ENCODE data around the gene GLRX5.

Gene GLRX5

DNA sequence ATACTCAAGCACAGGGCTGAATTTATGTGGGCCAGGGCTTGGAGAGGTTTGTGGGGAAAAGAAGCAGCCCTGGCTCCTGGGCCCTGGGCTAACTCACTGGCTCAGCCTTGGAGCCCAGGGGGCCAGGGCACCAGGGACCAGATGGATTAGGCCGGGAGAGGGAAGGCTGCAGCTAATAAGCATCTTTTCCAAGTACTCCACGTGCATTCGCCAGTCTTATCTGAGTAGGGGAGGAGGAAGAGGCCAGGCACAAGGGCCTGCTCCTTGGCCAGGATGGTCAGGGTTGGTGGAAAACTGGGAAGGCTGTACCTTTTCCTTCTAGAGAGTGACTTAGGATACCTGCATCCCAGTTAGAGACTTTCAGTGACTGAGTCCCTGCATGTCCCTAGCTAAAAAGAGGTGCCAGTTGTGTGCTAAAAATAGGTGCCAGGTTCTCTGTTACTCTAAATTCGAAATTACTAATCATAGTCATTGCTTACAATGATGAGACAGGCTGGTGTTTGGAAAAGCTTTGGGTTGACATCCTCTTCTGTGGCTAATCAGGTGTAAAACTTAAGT, 1.3 kb downstream of the GLRX5 start:
- no peak for DNase-seq

DNA sequence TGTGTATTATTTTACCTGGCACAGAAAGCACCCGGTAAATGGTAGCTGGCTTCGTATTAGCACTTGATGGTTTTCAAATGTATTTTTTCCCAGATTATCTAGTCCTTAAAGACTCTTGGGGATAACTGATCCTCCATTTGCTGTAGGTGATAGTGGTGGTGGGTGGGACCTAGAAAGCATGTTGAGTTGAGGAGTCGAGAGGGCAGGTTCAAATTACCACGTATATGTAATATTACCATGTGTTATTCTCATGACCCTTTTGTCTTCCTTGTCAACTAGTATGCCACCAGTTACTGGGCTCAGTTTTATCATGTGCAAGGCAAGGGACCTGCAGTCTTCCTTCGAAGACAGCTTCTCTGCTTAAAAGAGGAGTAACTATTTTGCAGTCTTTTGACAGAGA, 1.8 kb downstream of the GLRX5 start:
- no peak for DNase-seq

DNA sequence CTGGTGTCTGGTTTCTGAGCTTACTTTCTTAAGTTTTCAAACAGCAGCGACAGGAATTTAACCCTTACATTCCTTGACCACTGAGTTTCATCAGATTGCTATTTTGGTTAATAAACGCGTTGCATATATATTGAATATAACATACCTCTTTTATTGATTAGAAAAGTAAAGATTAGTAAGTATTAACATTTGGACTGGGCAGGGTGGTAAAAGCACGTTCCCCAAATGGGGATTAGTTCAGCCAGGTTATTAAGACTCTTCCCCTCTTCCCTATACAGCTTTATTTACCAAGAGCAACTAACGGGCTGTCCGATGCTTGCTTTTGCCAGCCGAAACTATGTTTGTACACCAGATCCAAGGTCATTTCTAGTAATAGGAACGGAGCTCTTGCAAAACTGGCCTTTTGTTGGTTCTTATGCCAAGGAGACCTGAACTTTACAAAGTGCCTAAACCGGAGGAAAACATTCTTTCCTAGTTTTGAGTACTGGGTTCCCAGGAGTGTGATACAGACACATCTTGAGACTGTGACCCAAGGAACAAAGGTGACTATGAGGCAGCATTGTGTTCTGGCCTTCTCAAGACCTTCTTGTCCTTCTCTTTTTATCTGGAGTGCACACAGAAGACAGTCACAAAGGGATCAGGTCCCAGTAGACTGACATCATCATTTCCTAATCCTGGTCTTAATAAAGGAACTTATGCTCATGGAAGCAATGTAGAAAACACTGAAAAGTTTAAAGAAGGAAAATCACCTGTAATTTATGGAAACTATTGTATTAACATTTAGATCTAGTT, 2.6 kb downstream of the GLRX5 start:
- DNase-seq: no peak

DNA sequence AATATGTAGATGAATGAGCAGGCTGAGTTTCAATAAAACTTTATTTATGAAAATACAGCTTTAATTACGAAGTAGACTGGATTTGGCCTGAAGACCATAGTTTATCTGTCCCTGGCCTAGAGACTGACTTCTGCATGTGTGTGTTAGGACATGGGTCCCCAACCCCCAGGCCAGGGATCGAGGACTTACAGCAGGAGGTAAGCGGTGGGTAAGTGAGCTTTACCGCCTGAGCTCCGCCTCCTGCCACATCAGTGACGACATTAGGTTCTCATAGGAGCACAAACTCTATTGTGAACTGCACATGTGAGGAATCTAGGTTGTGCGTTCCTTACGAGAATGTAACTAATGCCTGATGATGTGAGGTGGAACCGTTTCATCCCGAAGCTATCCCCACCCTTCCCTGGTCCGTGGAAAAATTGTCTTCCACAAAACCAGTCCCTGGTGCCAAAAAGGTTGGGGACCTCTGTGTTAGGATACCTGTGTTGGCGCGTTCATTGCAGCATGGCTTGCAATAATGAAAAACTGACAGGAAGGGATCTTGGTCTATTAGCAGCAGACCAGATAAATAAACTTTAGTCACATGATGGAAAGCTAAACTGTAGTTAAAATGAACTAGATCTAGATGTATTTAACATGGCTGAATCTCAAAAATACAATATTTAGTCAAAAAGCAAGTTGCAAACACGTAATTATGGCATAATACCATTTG, 4.1 kb downstream of the GLRX5 start:
- no peak for DNase-seq

DNA sequence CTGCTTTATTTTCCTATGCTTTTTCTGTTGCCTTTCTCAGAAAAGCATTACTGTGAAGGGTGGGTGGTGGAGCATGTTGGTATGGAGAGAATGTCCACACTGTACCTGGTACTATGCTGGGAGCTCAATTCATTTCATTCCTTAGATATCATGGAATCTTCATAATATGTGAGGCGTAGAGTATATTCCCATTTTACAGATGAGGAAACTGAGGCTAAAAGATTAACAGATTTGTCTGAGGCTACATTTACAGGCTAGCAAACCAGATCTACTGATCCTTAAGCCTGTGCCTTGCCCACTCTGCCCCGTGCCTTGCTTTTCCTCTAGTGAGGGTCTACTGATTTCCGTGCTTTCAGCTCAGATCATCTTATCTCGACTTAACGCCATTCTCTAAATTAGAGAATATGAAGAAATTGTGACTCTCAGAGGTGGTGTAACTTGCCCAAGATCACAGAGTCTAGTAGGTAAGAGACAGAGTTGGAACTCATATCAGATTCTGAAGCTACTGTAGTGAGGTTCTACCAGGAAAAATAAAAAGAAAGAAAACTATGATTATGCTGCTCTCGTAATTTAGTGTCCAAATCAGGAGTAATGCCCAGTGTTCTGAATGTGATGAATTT, 5.5 kb downstream of the GLRX5 start:
- no peak for DNase-seq

DNA sequence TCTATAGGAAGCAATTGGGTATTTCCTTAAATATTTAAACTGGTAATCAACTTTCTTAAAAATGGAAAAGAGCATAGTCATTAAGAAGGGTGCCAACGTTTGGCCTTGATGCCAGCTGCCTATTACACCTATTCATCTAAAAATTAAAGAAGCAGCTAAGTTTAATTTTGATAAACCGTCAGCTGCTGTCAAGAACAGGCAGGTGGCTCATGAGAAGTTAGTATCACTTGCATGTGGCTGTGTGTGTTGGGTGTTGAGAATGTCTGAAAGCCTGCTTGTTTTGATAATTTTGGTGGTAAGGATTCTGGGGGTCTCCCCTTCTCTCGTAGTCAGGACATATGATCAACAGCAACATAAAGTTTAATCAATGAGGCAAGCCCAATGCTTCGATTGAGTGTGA, 6.5 kb downstream of the GLRX5 start:
- no peak for DNase-seq

DNA sequence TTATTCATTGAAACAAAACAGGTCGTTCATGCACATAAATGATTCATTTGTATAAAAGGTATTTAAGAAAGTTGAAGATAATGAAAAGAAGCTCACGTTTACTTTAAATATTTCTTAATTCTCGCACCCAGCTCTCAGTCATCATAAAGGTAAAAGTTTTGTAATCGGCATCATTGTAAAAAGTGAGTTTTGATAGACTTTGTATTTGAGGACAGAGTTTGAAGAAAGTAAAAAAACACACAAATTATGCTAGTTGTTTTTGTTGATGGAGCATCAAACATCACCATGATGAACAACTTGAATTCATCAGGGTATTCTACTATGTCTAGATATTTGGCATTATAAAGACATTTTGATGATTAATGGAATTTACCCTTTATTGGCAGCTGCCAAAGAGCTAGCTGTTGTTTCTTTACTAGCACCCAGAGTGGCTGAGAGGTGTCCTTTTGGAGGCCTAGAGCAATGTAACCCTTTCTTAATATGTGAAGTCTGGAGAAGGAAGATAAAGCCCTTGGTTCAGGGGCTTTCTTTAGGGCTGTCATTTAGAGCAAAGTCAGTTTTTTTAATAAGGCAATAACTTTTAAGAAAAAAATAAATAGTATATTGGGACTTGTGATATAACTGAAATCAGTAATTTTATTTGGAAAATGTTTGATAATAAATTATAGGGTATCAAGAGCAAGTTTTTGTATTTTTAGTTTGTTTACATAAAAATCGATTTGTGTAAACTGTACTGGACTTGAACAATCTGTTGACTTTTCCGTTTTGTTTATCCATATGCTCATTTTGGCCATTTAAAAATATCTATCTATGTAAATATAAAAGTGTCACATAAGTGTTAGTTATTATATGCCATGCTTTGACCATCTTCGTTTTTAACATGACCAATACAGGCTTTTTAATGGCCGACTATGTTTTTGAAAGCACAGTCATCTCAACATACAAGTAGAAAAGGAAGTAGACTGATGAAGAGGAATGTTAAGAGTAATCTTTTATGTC, 7.4 kb downstream of the GLRX5 start:
- DNase-seq: no peak

DNA sequence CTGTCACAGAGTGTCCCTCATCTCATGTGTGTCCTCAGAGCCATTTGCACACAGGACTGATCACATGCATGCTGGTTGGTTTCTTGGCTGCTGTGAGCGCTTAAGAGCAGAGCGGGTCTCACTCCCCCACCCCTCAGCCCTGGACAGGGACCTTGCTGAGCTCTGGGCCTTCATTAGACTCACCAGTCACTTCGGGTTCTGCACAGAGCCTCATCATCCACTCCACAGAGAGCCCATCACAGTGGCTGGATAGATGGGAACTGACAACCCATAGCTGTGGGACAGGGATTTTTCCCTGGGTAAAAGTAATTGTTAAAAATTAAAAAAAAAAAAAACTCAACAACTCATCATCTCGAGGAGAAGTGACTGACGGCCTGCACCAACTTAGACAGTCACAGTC, 8.2 kb downstream of the GLRX5 start:
- no peak for DNase-seq

DNA sequence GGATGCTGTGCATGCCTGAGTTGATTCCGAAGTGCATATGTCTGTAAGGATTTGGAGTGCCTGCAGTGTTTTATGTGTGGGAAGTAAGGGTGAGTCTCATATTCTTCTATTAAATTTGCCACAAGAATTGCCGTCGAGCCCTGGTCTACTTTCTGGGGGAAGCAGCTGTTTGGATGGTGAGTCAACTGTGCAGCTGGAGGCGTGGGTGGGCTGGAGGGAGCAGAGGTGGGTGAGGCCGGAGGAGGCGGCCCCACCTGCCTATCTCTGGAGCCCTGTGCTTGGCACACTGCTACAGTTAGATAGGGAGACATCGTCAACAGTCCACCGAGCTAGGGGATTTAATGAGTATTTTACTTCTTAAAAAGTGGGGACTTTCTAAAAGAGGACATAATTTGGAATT, 9.7 kb downstream of the GLRX5 start:
- DNase-seq: no peak

DNA sequence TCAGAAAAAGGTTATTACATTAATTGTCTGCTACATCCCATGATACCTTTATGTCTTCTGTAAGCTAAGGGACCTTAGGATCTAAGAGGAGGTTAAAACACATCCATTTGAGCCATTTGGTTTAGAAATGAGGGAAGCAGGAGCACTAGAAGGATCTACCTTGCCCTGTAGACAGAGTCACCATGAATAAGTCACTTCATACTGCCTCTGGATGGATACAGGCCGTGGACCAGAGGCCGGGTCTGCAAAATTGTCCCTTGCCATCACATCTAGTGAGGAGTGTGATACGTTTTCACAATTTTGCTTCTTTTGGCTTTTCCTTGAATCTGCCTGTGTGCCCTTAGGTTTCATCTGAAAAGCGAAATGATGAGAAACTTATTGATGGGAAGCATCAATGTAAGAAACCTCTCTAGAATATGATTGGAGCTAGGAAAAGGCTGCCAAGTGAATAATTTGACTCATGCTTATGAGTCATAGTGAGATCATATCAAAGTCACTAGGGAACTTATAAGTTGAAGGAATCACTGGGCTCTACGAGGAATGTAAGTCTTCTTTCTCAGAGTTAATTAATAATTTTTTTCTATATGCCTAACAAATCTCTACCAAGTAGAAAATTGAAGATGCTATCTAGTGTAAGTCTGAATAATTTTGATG, 10.8 kb downstream of the GLRX5 start:
- DNase-seq: peak; percentile 41 to 56

DNA sequence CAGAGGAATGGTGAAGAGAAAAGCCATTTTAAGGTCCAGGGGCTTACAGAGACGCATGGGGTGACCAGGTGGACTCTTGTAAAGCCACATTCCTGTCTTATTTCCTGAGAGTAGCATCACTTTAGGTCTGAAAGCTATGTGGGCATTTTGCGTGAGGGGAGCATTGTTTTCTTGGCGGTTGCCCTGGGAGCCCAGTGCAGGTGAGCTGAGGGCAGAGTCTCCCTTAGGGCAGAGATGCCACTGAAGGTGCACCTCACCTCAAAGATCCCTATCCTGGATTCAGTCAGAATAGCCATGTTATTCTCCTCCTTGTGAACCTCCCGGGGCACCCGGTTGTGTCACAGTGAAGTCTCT, 12.4 kb downstream of the GLRX5 start:
- no peak for DNase-seq

DNA sequence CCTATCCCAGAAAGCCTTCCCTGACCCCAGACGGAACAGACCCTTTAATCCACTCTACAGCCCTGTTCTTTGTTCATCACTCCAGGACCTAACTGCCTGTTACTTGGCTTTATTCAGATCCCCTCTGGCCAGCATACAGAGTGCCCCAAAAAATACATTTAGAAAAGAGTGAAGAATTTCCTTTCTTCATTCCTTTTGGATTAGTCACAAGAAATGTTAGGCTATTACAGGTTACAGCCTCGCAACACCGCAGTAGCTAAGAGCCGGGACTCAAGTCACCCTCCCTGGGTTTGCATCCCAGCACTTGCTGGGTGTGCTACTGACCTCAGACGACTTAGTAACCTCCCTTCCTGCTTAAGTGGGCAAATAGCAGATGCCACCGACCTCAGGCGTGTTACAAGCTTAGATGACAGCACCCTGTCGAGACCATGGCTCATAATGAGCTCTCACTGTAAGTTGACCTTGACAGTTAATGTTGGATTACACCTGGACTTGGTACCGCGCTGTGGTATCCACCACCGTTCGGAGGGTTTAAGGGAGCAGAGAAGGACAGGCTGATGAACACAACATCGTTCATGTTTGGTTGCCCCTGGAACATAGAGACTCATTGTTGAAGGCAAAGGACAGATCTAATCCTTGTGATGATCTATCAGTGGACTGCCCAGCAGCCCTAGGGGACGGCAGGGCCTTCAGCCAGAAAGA, 12.9 kb downstream of the GLRX5 start:
- DNase-seq: no peak

DNA sequence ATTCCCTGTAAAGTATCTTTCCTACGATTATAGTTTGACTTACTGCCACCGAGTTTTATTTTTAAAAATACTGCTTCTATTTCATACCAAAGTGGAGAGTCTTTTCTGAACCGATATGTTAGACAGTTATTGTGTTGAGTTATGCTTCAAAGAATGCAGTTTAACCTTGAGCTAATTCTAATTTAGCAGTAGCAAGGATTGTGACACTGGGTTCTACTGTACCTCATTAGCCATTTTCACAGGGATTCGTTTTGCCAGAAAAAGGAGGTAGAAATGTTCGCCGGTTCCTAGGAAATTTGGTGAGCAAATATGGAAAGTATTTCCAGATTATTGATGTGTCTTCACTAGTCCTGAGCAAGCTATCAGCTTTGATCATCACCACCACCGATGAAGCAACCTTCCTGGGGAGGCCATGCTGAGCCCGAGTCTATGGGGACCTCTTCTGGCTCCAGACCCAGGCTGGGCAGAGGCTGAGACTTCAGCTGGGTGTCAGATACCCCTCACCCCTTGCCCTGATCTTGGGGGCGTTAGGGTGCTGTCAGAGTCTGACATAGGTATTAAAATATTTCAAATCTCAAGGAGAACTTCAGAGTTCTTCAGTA, 13.6 kb downstream of the GLRX5 start:
- no peak for DNase-seq

DNA sequence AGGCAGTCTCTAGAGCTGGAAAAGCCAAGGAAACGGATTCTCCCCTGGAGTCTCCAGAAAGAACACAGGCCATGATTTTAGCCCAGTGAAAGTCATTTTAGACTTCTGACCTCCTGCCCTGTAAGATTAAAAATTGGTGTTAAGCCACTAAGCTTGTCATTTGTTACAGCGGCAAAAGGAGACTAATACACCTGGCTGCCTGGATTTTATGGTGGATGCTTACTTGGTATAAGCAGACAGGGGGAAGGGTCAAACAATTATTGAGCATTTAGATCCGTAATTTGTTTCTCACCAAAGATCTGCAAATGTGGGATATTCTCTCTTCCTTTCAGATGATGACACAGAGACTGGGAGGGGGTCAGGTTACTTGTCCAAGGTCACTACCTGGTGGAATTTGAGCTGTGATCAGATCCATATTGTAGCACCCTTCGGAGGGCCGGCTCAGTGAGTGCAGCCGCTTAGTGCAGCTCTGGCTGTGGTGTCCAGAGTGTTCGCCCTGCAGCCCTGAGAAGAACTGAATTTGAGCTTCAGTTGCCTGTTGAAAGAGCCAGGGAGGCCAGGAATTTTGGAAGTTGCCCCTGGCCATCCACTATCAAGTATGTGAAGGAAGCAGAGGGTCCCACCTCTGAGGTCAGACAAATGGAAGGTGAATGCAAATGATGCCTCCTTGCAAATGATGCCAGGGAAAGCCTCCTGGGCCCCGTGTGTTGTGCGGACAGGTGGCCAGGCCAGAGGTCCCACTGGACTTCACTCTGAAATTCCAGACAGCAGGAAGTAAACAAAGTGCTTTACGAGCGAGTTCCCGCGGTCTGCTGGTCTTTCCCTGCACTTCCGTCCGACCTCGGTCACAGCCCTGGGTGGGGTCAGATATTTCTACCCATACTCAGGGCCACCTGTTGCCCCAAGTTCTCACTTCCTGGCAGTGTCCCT, 15.1 kb downstream of the GLRX5 start:
- no peak for DNase-seq

DNA sequence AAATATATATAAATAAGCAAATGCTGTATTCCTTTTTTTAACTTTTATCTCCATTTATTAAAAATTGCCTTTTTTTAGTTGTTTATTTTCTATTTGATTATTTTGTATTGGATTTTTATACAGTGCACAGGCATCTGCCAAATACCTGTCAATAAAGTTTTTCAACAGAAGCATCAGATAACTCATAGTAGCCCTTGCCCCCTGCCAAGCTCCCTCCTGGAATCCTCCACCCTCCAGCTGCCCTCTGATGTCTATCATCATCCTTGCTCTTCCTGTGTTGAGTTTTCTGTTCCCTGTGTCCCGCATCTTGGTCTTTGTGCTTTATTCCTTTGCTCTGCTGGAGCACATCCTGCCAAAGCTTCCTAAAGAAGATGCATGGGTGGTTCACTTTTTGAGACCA, 16.6 kb downstream of the GLRX5 start:
- no peak for DNase-seq

DNA sequence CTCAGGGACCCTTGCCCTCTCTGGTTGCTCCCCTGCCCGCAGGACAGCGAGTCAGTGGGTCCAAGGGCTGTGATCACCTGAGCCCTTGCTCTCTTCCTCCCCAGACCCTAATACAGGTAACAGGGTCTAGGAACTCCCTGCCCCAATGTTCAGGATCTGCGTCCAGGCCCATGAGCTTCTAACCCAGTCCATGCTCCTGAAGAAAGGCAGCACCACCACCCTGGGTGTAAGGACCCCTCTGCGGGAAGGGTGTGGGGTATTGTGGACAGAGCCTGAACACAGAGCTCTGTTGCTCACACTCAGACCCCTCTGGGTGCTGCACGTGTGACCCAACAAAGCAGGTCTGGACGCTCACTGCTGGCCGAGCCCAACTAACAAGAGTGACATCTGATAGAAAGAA, 18.3 kb downstream of the GLRX5 start:
- DNase-seq: no peak

DNA sequence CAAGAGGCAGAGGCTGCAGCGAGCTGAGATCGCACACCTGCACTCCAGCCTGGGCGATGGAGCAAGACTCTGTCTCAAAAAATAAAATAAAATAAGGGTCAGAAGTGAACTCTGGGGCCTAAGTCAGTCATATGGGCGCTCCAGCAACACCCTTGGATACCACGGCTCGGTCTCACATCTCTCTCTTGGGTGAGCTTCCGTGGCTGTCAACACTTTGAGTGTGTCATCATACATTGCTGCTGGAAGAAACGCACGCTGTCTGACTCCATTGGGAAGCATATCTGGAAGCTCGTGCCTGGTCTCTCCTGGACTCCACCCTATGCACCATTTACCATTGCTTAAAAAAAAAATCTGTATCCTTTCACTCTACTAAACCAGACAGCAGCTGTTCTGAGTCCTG, 20.2 kb downstream of the GLRX5 start:
- no peak for DNase-seq

DNA sequence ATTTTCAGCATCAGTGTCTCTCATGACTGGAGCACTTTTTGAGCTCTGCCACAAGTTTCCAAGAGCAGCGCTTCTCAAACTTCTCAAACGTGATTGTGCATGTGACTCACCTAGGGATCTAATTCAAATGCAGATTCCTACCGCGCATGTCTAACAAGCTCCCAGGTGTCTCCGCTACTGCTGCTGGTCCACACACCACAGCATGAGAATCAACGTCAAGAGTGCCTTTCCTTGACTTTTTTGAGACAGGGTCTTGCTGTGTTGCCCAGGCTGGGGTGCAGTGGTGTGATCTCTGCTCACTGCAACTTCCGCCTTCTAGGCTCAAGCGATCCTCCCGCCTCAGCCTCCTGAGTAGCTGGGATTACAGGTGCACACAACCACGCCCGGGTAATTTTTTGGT, 22.4 kb downstream of the GLRX5 start:
- no peak for DNase-seq

DNA sequence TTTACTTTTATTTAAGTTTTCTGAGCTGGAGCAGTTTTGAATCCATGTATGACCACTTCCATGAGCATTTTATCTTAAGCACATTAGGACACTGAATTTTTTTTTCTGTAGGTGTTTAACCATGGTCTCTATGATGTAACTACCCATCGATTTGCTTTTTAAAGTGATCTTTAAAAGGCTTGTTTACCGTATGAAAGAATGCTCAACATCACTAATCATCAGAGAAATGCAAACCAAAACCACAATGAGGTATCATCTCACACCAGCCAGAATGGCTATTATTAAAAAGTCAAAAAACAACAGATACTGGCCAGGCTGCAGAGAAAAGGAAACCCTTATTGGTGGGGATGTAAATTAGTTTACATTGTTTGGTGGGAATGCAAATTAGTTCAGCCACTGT, 23.0 kb downstream of the GLRX5 start:
- DNase-seq: no peak

DNA sequence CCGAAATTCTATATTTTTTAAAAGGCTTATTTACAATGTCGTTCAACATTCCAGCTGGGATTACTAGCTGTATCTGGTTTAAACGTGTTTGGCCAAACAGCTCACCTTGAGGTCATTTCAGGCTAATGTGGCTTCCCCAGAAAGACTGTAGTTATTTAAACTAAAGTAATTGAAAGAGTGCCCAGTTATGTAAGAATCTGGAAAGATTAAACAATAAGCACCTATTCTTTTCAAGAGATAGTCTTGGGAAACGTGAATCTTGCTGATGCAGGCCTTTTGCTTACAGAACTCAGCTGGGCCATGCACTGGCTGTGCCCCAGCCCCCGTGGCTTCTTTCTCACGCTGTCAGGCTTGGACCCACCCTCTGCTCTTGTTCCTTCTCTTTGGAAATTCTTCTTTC, 24.4 kb downstream of the GLRX5 start:
- no peak for DNase-seq
